H1 (cell line): Measurements from ENCODE around the gene PCIF1. TPM values are rescaled to one million over a fixed set of nuclear protein-coding genes. Genes with fewer than 3 reads are reported as not detected.

Experiments used
- polyA plus RNA-seq, 7 experiments: library from polyadenylated mRNA; depleted of rRNA in 3 of 7; stranded (reverse) in 5 of 7; unstranded in 2 of 7; fragments of >200 nt in 5 of 7; fragments of 200-250 nt in 2 of 7; gene quantifications; 1 replicate in 5 of 7; 2 replicates in 1 of 7; 4 replicates in 1 of 7; pipeline versions ENCODE4 v1.2.1 to v1.2.3, GENCODE V29; 2011 to 2013; ENCODE audit warnings: missing spikeins in 2 of 7, mixed read lengths in 2 of 7
- total RNA-seq: library from RNA; stranded (reverse); fragmentation: NEBNext Ultra II Directional; extraction: Animal tissue kit (Norgen Biotek cat#: 25700); gene quantifications from 2 replicates; pipeline ENCODE4 v1.2.1, GENCODE V29; 2021
- TF ChIP-seq, protein P1 (sequence below): fragments of 300-600 bp; sonication (generic); IDR thresholded peaks from 2 replicates; pipeline ENCODE4 v1.7.1; 2012; ENCODE audit warnings: low read length, moderate library complexity, mild to moderate bottlenecking, inconsistent platforms; ENCODE audit not compliant: insufficient replicate concordance

The PCIF1 gene
- total and polyA plus RNA-seq, 2 of the 8 experiments (the other 6 are each of a cell fraction or from before 2014, with no cell fraction given), result 30.3 to 30.6 TPM

DNA sequence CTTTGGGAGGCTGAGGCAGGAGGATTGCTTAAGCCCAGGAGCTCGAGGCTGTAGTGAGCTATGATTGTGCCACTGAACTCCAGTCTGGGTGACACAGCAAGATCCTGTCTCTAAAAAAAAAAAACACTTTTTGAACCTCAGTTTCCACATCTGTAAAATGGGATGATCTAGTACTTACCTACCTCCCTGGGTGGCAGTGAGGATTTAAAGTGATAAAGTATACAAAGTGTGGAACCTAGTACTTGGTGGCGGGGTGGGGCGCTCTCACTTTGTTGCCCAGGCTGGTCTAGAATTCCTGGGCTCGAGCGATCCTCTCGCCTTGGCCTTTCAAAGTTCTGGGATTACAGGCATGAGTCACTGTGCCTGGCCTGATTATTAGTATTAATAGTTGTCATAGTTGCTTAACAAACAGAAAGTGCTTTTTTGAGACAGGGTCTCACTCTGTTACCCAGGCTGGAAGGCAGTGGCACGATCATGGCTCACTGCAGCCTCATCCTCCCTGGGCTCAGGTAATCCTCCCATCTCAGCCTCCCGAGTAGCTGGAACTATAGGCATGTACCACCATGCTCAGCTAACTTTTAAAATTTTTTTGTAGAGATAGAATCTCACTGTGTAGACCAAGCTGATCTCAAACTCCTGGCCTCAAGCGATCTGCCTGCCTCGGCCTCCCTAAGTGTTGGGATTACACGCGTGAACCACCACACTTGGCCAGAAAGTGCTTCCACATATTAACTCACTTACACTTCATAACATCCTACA is 15.5 kb upstream of the PCIF1 start (continued):
- TF ChIP-seq, protein P1, sequence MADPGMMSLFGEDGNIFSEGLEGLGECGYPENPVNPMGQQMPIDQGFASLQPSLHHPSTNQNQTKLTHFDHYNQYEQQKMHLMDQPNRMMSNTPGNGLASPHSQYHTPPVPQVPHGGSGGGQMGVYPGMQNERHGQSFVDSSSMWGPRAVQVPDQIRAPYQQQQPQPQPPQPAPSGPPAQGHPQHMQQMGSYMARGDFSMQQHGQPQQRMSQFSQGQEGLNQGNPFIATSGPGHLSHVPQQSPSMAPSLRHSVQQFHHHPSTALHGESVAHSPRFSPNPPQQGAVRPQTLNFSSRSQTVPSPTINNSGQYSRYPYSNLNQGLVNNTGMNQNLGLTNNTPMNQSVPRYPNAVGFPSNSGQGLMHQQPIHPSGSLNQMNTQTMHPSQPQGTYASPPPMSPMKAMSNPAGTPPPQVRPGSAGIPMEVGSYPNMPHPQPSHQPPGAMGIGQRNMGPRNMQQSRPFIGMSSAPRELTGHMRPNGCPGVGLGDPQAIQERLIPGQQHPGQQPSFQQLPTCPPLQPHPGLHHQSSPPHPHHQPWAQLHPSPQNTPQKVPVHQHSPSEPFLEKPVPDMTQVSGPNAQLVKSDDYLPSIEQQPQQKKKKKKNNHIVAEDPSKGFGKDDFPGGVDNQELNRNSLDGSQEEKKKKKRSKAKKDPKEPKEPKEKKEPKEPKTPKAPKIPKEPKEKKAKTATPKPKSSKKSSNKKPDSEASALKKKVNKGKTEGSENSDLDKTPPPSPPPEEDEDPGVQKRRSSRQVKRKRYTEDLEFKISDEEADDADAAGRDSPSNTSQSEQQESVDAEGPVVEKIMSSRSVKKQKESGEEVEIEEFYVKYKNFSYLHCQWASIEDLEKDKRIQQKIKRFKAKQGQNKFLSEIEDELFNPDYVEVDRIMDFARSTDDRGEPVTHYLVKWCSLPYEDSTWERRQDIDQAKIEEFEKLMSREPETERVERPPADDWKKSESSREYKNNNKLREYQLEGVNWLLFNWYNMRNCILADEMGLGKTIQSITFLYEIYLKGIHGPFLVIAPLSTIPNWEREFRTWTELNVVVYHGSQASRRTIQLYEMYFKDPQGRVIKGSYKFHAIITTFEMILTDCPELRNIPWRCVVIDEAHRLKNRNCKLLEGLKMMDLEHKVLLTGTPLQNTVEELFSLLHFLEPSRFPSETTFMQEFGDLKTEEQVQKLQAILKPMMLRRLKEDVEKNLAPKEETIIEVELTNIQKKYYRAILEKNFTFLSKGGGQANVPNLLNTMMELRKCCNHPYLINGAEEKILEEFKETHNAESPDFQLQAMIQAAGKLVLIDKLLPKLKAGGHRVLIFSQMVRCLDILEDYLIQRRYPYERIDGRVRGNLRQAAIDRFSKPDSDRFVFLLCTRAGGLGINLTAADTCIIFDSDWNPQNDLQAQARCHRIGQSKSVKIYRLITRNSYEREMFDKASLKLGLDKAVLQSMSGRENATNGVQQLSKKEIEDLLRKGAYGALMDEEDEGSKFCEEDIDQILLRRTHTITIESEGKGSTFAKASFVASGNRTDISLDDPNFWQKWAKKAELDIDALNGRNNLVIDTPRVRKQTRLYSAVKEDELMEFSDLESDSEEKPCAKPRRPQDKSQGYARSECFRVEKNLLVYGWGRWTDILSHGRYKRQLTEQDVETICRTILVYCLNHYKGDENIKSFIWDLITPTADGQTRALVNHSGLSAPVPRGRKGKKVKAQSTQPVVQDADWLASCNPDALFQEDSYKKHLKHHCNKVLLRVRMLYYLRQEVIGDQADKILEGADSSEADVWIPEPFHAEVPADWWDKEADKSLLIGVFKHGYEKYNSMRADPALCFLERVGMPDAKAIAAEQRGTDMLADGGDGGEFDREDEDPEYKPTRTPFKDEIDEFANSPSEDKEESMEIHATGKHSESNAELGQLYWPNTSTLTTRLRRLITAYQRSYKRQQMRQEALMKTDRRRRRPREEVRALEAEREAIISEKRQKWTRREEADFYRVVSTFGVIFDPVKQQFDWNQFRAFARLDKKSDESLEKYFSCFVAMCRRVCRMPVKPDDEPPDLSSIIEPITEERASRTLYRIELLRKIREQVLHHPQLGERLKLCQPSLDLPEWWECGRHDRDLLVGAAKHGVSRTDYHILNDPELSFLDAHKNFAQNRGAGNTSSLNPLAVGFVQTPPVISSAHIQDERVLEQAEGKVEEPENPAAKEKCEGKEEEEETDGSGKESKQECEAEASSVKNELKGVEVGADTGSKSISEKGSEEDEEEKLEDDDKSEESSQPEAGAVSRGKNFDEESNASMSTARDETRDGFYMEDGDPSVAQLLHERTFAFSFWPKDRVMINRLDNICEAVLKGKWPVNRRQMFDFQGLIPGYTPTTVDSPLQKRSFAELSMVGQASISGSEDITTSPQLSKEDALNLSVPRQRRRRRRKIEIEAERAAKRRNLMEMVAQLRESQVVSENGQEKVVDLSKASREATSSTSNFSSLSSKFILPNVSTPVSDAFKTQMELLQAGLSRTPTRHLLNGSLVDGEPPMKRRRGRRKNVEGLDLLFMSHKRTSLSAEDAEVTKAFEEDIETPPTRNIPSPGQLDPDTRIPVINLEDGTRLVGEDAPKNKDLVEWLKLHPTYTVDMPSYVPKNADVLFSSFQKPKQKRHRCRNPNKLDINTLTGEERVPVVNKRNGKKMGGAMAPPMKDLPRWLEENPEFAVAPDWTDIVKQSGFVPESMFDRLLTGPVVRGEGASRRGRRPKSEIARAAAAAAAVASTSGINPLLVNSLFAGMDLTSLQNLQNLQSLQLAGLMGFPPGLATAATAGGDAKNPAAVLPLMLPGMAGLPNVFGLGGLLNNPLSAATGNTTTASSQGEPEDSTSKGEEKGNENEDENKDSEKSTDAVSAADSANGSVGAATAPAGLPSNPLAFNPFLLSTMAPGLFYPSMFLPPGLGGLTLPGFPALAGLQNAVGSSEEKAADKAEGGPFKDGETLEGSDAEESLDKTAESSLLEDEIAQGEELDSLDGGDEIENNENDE, result no peak
